HCT116 (cell line): ENCODE data around the gene CCDC91. TPM values are rescaled to one million over a fixed set of nuclear protein-coding genes. Genes with fewer than 3 reads are reported as not detected.

Experiments
- ATAC-seq: fragments of 200-7000 bp; cut with Tn5 transposase; 2 replicates; pipeline ENCODE4 v1.9.1; 2020; ENCODE audit warnings: mild to moderate bottlenecking, moderate library complexity
- BruUV-seq: library from RNA; stranded (reverse); fragments of 400-500 nt; replicated peaks from 2 replicates; lab custom pipeline; 2021; lab: Mats Ljungman, UMichigan
- CTCF ChIA-PET: fragments of 300-600 bp; sonication (Branson Sonifier 250); formaldehyde crosslinking; loops from one replicate; lab custom pipeline; 2021; ENCODE audit warnings: antibody characterized with exemption; lab: Charles Lee
- POLR2A ChIA-PET: fragments of 300-600, 350-600 bp; sonication (Branson Sonifier 250); formaldehyde crosslinking; loops from one replicate; lab custom pipeline; 2021; ENCODE audit warnings: antibody characterized with exemption; lab: Charles Lee
- RAD21 ChIA-PET, 2 experiments: fragments of 300-600 bp; sonication (Branson Sonifier 250); formaldehyde crosslinking; loops; one replicate each; lab custom pipeline; 2023; ENCODE audit warnings: low total read pairs in 2 of 2; ENCODE audit not compliant: uncharacterized antibody in 2 of 2, unreplicated experiment in 2 of 2, low non-redundant PET in 1 of 2; lab: Charles Lee
- DNase-seq: peaks from one replicate; pipeline ENCODE4 v3.0.0-alpha.2; 2010; ENCODE audit warnings: low read depth, low spot score
- H2AFZ ChIP-seq: fragments of 200-600 bp; shearing (Covaris generic), sonication (generic); 2 replicates; pipeline ENCODE4 v1.6.1; 2017; ENCODE audit warnings: low read depth, mixed run types, mixed read lengths, antibody characterized with exemption, low read length; ENCODE audit not compliant: poor library complexity, severe bottlenecking
- H3K27ac ChIP-seq: 2 replicates; pipeline ENCODE4 v1.5.1; 2012; ENCODE audit warnings: low read depth, low read length
- H3K27me3 ChIP-seq: fragments of 200-600 bp; sonication (generic); 2 replicates; pipeline ENCODE4 v1.6.1; 2016; ENCODE audit warnings: mixed run types, low read length, mixed read lengths; ENCODE audit not compliant: insufficient read depth
- H3K36me3 ChIP-seq, 2 experiments: fragments of 200-500 bp in 1 of 2; fragments of 200-600 bp in 1 of 2; sonication (Bioruptor generic) in 1 of 2; sonication (generic) in 1 of 2; 2 replicates each; pipeline versions ENCODE4 v1.5.1 to v1.6.1; 2014 to 2016; ENCODE audit warnings: low read length in 2 of 2, inconsistent platforms in 1 of 2, mixed read lengths in 1 of 2, mixed run types in 1 of 2; ENCODE audit not compliant: insufficient read depth in 2 of 2, control insufficient read depth in 1 of 2
- H3K4me1 ChIP-seq, 2 experiments: fragments of 200-600 bp in 1 of 2; sonication (generic) in 1 of 2; 2 replicates each; pipeline versions ENCODE4 v1.5.1 to v1.6.1; 2012 to 2017; ENCODE audit warnings: low read length in 2 of 2, inconsistent platforms in 1 of 2, mild to moderate bottlenecking in 1 of 2, mixed read lengths in 1 of 2, mixed run types in 1 of 2, moderate library complexity in 1 of 2; ENCODE audit not compliant: insufficient read depth in 2 of 2, control insufficient read depth in 1 of 2
- H3K4me2 ChIP-seq: fragments of 200-600 bp; sonication (generic); 2 replicates; pipeline ENCODE4 v1.6.1; 2017; ENCODE audit warnings: mixed run types, low read length, mixed read lengths
- H3K4me3 ChIP-seq, 2 experiments: fragments of 200-600 bp in 1 of 2; sonication (generic) in 1 of 2; replicated peaks in 1 of 2; 2 replicates each; pipeline ENCODE4 v1.5.1; 2011 to 2016; ENCODE audit warnings: low read length in 2 of 2, control low read depth in 1 of 2, low read depth in 1 of 2, mild to moderate bottlenecking in 1 of 2, mixed read lengths in 1 of 2, mixed run types in 1 of 2
- H3K79me2 ChIP-seq: fragments of 200-600 bp; sonication (generic); 2 replicates; pipeline ENCODE4 v1.6.1; 2017; ENCODE audit warnings: mild to moderate bottlenecking, mixed run types, low read length, moderate library complexity, mixed read lengths; ENCODE audit not compliant: insufficient read depth
- H3K9ac ChIP-seq: fragments of 200-600 bp; sonication (generic); 2 replicates; pipeline ENCODE4 v1.6.1; 2016; ENCODE audit warnings: low read length, mixed read lengths
- H3K9me2 ChIP-seq: fragments of 200-600 bp; sonication (generic), shearing (Covaris generic); 2 replicates; pipeline ENCODE4 v1.6.1; 2017; ENCODE audit warnings: mixed run types, mild to moderate bottlenecking, moderate library complexity; ENCODE audit not compliant: insufficient read depth
- H3K9me3 ChIP-seq, 2 experiments: fragments of 200-500 bp in 1 of 2; fragments of 200-600 bp in 1 of 2; sonication (Bioruptor generic) in 1 of 2; sonication (generic) in 1 of 2; 2 replicates each; pipeline ENCODE4 v1.6.1; 2014 to 2017; ENCODE audit warnings: low read length in 2 of 2, mixed read lengths in 2 of 2, inconsistent platforms in 1 of 2, low read depth in 1 of 2, mild to moderate bottlenecking in 1 of 2, mixed run types in 1 of 2, moderate library complexity in 1 of 2; ENCODE audit not compliant: control insufficient read depth in 1 of 2, insufficient read depth in 1 of 2
- H4K20me1 ChIP-seq: fragments of 200-600 bp; sonication (generic), shearing (Covaris generic); 2 replicates; pipeline ENCODE4 v1.6.1; 2017; ENCODE audit warnings: mixed run types, mild to moderate bottlenecking, moderate library complexity; ENCODE audit not compliant: insufficient read depth
- CBX3 ChIP-seq: IDR thresholded peaks from 2 replicates; pipeline ENCODE4 v1.6.1; 2012; ENCODE audit warnings: low read depth
- CEBPB ChIP-seq: IDR thresholded peaks from 2 replicates; pipeline ENCODE4 v1.6.1; 2012; ENCODE audit warnings: low read depth
- EGR1 ChIP-seq: IDR thresholded peaks from 2 replicates; pipeline ENCODE4 v1.6.1; 2012; ENCODE audit warnings: low read depth
- ELF1 ChIP-seq: IDR thresholded peaks from 2 replicates; pipeline ENCODE4 v1.6.1; 2012; ENCODE audit warnings: low read depth, borderline replicate concordance
- EZH2 ChIP-seq: fragments of 200-600 bp; sonication (generic); IDR thresholded peaks from 2 replicates; pipeline ENCODE4 v1.6.1; 2017; ENCODE audit warnings: antibody characterized with exemption, mixed run types
- EZH2phosphoT487 ChIP-seq: fragments of 200-600 bp; IDR thresholded peaks from 2 replicates; pipeline ENCODE4 v1.6.1; 2018; ENCODE audit warnings: antibody characterized with exemption, borderline replicate concordance
- FOSL1 ChIP-seq: IDR thresholded peaks from 2 replicates; pipeline ENCODE4 v1.6.1; 2012; ENCODE audit warnings: low read depth
- POLR2A ChIP-seq: IDR thresholded peaks from 2 replicates; pipeline ENCODE4 v1.7.0; 2011; ENCODE audit warnings: borderline replicate concordance; ENCODE audit not compliant: insufficient read depth, insufficient read length; ENCODE audit errors: extremely low read depth
- POLR2AphosphoS5 ChIP-seq: IDR thresholded peaks from 2 replicates; pipeline ENCODE4 v1.6.1; 2011; ENCODE audit warnings: mild to moderate bottlenecking, low read depth, low read length, moderate library complexity
- SIN3A ChIP-seq: IDR thresholded peaks from 2 replicates; pipeline ENCODE4 v1.6.1; 2012; ENCODE audit warnings: low read depth
- SP1 ChIP-seq: IDR thresholded peaks from 2 replicates; pipeline ENCODE4 v1.6.1; 2012; ENCODE audit warnings: low read depth
- SRF ChIP-seq: IDR thresholded peaks from 2 replicates; pipeline ENCODE4 v1.6.1; 2012; ENCODE audit warnings: low read depth
- YY1 ChIP-seq: IDR thresholded peaks from 2 replicates; pipeline ENCODE4 v1.6.1; 2011; ENCODE audit warnings: low read length, low read depth, moderate library complexity, mild to moderate bottlenecking; ENCODE audit not compliant: insufficient replicate concordance; ENCODE audit errors: extremely low read depth
- ZBTB33 ChIP-seq: IDR thresholded peaks from 2 replicates; pipeline ENCODE4 v1.6.1; 2011; ENCODE audit warnings: mild to moderate bottlenecking, low read length, moderate library complexity; ENCODE audit not compliant: insufficient replicate concordance; ENCODE audit errors: extremely low read depth
- ZFX ChIP-seq: fragments of 450-650 bp; IDR thresholded peaks from 2 replicates; pipeline ENCODE4 v1.6.1; 2017
- intact Hi-C: fragments of 100-400 bp; cut with micrococcal nuclease; formaldehyde crosslinking; loops from 2 replicates; pipeline ENCODE4 v1.10.0; 2022
- total RNA-seq: library from RNA; stranded (reverse); gene quantifications from one replicate; pipeline ENCODE4 v1.2.1, GENCODE V29; 2021; ENCODE audit not compliant: unreplicated experiment
- TF ChIP-seq, protein P1 (sequence below): IDR thresholded peaks from 2 replicates; pipeline ENCODE4 v1.6.1; 2012
- TF ChIP-seq, protein P2 (sequence below): IDR thresholded peaks from 2 replicates; pipeline ENCODE4 v1.6.1; 2012
- TF ChIP-seq, protein P3 (sequence below): IDR thresholded peaks from 2 replicates; pipeline ENCODE4 v1.6.1; 2012; ENCODE audit warnings: low read depth

The CCDC91 gene
- total RNA-seq, 1 experiment from 2014 or later = 18.1 TPM

GRCh38 chr12:28512406-28512805 lies 322.1 kb downstream of the CCDC91 start:
- Histone ChIP-seq H3K27me3 (no peaks in the 10 kb centered on the region), H4K20me1 (no peaks in the 10 kb centered on the region), H3K27ac (no peak overlapping the region), H3K4me1 (no peaks in the 10 kb centered on the region), H3K9me3 (no peaks in the 10 kb centered on the region), H3K4me3 (no peak overlapping the region), H3K79me2 (no peaks in the 10 kb centered on the region), H3K4me2 (no peak overlapping the region), H2AFZ (no peak overlapping the region), H3K36me3 (no peaks in the 10 kb centered on the region), H3K9ac (no peak overlapping the region), H3K9me2 (no peaks in the 10 kb centered on the region)
- ChIA-PET CTCF (no interaction called here), RAD21 (no interaction called here), POLR2A (no interaction called here)
- intact Hi-C loops = no loop called here
- no peak for ATAC-seq
- DNase-seq = no peak
- no TSS peak for BruUV-seq
- TF ChIP-seq SIN3A = no peak
- no peak for TF ChIP-seq SP1
- TF ChIP-seq ELF1 = no peak
- TF ChIP-seq ZBTB33 = no peak
- TF ChIP-seq ZFX = no peak

DNA sequence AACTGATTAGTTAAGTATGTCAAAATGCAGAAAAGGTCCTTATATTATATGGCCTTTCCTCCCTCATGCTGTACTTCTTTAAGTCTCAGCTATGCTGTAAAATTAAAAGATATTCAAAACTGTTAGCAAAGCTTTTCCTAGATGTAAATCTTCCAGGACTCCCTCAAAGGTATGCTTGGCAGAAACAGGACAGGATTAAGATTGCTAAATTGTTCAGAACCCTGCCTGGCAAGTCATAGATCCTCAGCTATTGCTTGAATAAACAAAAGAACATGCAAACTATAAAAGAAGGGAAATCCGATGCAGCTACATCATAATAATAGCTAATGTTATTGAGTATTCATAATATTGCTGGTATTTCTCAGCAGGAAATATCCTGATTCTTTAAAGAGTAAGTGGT lies 322.6 kb downstream of the CCDC91 start:
- Histone ChIP-seq H2AFZ (no peak overlapping the region), H3K9ac (no peak overlapping the region), H3K9me3 (no peaks in the 10 kb centered on the region), H3K27ac (no peak overlapping the region), H3K4me2 (no peak overlapping the region), H3K79me2 (no peaks in the 10 kb centered on the region), H3K9me2 (no peaks in the 10 kb centered on the region), H3K36me3 (no peaks in the 10 kb centered on the region), H3K27me3 (no peaks in the 10 kb centered on the region), H4K20me1 (no peaks in the 10 kb centered on the region), H3K4me1 (no peaks in the 10 kb centered on the region), H3K4me3 (no peak overlapping the region)
- DNase-seq = no peak
- RAD21 ChIA-PET = no interaction called here
- ATAC-seq = no peak
- CTCF ChIA-PET = no interaction called here
- intact Hi-C loops = no loop called here
- no TSS peak for BruUV-seq
- POLR2A ChIA-PET = no interaction called here
- TF ChIP-seq EGR1 (no peak), YY1 (no peak), POLR2AphosphoS5 (no peak), CEBPB (no peak), SRF (no peak), FOSL1 (no peak), EZH2 (no peak), POLR2A (no peak), CBX3 (no peak), EZH2phosphoT487 (no peak), ZFX (no peak), SP1 (no peak)
- TF ChIP-seq, protein P1, sequence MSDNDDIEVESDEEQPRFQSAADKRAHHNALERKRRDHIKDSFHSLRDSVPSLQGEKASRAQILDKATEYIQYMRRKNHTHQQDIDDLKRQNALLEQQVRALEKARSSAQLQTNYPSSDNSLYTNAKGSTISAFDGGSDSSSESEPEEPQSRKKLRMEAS = no peak
- TF ChIP-seq, protein P2, sequence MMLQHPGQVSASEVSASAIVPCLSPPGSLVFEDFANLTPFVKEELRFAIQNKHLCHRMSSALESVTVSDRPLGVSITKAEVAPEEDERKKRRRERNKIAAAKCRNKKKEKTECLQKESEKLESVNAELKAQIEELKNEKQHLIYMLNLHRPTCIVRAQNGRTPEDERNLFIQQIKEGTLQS = no peak
- TF ChIP-seq, protein P3, sequence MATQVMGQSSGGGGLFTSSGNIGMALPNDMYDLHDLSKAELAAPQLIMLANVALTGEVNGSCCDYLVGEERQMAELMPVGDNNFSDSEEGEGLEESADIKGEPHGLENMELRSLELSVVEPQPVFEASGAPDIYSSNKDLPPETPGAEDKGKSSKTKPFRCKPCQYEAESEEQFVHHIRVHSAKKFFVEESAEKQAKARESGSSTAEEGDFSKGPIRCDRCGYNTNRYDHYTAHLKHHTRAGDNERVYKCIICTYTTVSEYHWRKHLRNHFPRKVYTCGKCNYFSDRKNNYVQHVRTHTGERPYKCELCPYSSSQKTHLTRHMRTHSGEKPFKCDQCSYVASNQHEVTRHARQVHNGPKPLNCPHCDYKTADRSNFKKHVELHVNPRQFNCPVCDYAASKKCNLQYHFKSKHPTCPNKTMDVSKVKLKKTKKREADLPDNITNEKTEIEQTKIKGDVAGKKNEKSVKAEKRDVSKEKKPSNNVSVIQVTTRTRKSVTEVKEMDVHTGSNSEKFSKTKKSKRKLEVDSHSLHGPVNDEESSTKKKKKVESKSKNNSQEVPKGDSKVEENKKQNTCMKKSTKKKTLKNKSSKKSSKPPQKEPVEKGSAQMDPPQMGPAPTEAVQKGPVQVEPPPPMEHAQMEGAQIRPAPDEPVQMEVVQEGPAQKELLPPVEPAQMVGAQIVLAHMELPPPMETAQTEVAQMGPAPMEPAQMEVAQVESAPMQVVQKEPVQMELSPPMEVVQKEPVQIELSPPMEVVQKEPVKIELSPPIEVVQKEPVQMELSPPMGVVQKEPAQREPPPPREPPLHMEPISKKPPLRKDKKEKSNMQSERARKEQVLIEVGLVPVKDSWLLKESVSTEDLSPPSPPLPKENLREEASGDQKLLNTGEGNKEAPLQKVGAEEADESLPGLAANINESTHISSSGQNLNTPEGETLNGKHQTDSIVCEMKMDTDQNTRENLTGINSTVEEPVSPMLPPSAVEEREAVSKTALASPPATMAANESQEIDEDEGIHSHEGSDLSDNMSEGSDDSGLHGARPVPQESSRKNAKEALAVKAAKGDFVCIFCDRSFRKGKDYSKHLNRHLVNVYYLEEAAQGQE = no peak
